HEK293 (cell line): ENCODE results near the gene SH3BP5.

Experiments
- BCL11B ChIP-seq: fragments of 450-650 bp; formaldehyde crosslinking; IDR thresholded peaks from 2 replicates; pipeline ENCODE4 v1.5.1; 2016; ENCODE audit warnings: low read depth, missing biosample characterization, missing genetic modification characterization
- EGR2 ChIP-seq: fragments of 450-650 bp; formaldehyde crosslinking; IDR thresholded peaks from 2 replicates; pipeline ENCODE4 v1.5.1; 2016; ENCODE audit warnings: low read depth, missing biosample characterization, missing genetic modification characterization
- GLIS2 ChIP-seq: fragments of 450-650 bp; formaldehyde crosslinking; IDR thresholded peaks from 2 replicates; pipeline ENCODE4 v1.5.1; 2016; ENCODE audit warnings: missing biosample characterization, missing genetic modification characterization
- KLF7 ChIP-seq: fragments of 450-650 bp; formaldehyde crosslinking; IDR thresholded peaks from 2 replicates; pipeline ENCODE4 v1.5.1; 2016; ENCODE audit warnings: missing biosample characterization, missing genetic modification characterization, borderline replicate concordance
- PRDM1 ChIP-seq: fragments of 450-650 bp; formaldehyde crosslinking; IDR thresholded peaks from 2 replicates; pipeline ENCODE4; 2016; ENCODE audit warnings: missing biosample characterization, missing genetic modification characterization
- SALL2 ChIP-seq: fragments of 450-650 bp; formaldehyde crosslinking; IDR thresholded peaks from 2 replicates; pipeline ENCODE4 v1.5.0; 2017; ENCODE audit warnings: missing biosample characterization, mild to moderate bottlenecking, missing genetic modification characterization, borderline replicate concordance
- SCRT1 ChIP-seq: fragments of 450-650 bp; formaldehyde crosslinking; IDR thresholded peaks from 2 replicates; pipeline ENCODE4 v1.5.1; 2016; ENCODE audit warnings: missing biosample characterization, missing genetic modification characterization, borderline replicate concordance
- SETDB1 ChIP-seq: IDR thresholded peaks from one replicate; pipeline ENCODE4 v1.6.1; 2017; ENCODE audit warnings: mild to moderate bottlenecking, low read length, moderate library complexity, mixed read lengths; ENCODE audit not compliant: insufficient read length
- ZBTB20 ChIP-seq: fragments of 450-650 bp; formaldehyde crosslinking; IDR thresholded peaks from 2 replicates; pipeline ENCODE4 v1.5.1; 2016; ENCODE audit warnings: missing biosample characterization, missing genetic modification characterization
- ZBTB7A ChIP-seq: fragments of 450-650 bp; formaldehyde crosslinking; IDR thresholded peaks from 2 replicates; pipeline ENCODE4 v1.5.1; 2016; ENCODE audit warnings: low read depth, missing biosample characterization, missing genetic modification characterization
- ZNF10 ChIP-seq: fragments of 450-650 bp; formaldehyde crosslinking; IDR thresholded peaks from 2 replicates; pipeline ENCODE4 v1.5.1; 2017; ENCODE audit warnings: missing biosample characterization, missing genetic modification characterization
- ZNF155 ChIP-seq: fragments of 450-650 bp; formaldehyde crosslinking; IDR thresholded peaks from 2 replicates; pipeline ENCODE4 v1.5.1; 2016; ENCODE audit warnings: missing biosample characterization, missing genetic modification characterization
- ZNF2 ChIP-seq: fragments of 450-650 bp; formaldehyde crosslinking; IDR thresholded peaks from 2 replicates; pipeline ENCODE4 v1.5.1; 2016; ENCODE audit warnings: missing biosample characterization, missing genetic modification characterization
- ZNF23 ChIP-seq: fragments of 450-650 bp; formaldehyde crosslinking; IDR thresholded peaks from 2 replicates; pipeline ENCODE4 v1.5.1; 2016; ENCODE audit warnings: missing biosample characterization, missing genetic modification characterization, borderline replicate concordance
- ZNF24 ChIP-seq: fragments of 450-650 bp; formaldehyde crosslinking; IDR thresholded peaks from 2 replicates; pipeline ENCODE4 v1.5.1; 2016; ENCODE audit warnings: missing biosample characterization, missing genetic modification characterization
- ZNF350 ChIP-seq: fragments of 450-650 bp; formaldehyde crosslinking; IDR thresholded peaks from 2 replicates; pipeline ENCODE4 v1.5.0; 2017; ENCODE audit warnings: missing biosample characterization, mild to moderate bottlenecking, missing genetic modification characterization
- ZNF521 ChIP-seq: fragments of 450-650 bp; formaldehyde crosslinking; IDR thresholded peaks from 2 replicates; pipeline ENCODE4 v1.5.1; 2017; ENCODE audit warnings: missing biosample characterization, mild to moderate bottlenecking, missing genetic modification characterization
- ZNF548 ChIP-seq: fragments of 450-650 bp; formaldehyde crosslinking; IDR thresholded peaks from 2 replicates; pipeline ENCODE4 v1.5.1; 2016; ENCODE audit warnings: missing biosample characterization, missing genetic modification characterization
- ZNF558 ChIP-seq: fragments of 450-650 bp; formaldehyde crosslinking; IDR thresholded peaks from 2 replicates; pipeline ENCODE4 v1.5.1; 2016; ENCODE audit warnings: missing biosample characterization, missing genetic modification characterization
- ZNF585B ChIP-seq: fragments of 450-650 bp; formaldehyde crosslinking; IDR thresholded peaks from 2 replicates; pipeline ENCODE4 v1.5.1; 2016; ENCODE audit warnings: missing biosample characterization, missing genetic modification characterization
- ZNF610 ChIP-seq: fragments of 450-650 bp; formaldehyde crosslinking; IDR thresholded peaks from 2 replicates; pipeline ENCODE4 v1.5.1; 2016; ENCODE audit warnings: missing biosample characterization, missing genetic modification characterization, borderline replicate concordance
- ZNF623 ChIP-seq: fragments of 450-650 bp; formaldehyde crosslinking; IDR thresholded peaks from 2 replicates; pipeline ENCODE4 v1.5.1; 2016; ENCODE audit warnings: missing biosample characterization, missing genetic modification characterization
- ZNF626 ChIP-seq: fragments of 450-650 bp; sonication (Bioruptor Pico); formaldehyde crosslinking; IDR thresholded peaks from 2 replicates; pipeline ENCODE4 v1.5.1; 2018; ENCODE audit warnings: missing biosample characterization, missing genetic modification characterization, inconsistent platforms
- ZNF677 ChIP-seq: fragments of 450-650 bp; IDR thresholded peaks from 2 replicates; pipeline ENCODE4 v1.5.0; 2018; ENCODE audit warnings: missing biosample characterization, mild to moderate bottlenecking, missing genetic modification characterization, moderate library complexity
- ZNF76 ChIP-seq: fragments of 450-650 bp; formaldehyde crosslinking; IDR thresholded peaks from 2 replicates; pipeline ENCODE4; 2016; ENCODE audit warnings: low read depth, missing biosample characterization, missing genetic modification characterization, borderline replicate concordance
- ZNF792 ChIP-seq: fragments of 450-650 bp; formaldehyde crosslinking; IDR thresholded peaks from 2 replicates; pipeline ENCODE4 v1.5.1; 2016; ENCODE audit warnings: missing biosample characterization, missing genetic modification characterization
- ZNF837 ChIP-seq: fragments of 450-650 bp; formaldehyde crosslinking; IDR thresholded peaks from 2 replicates; pipeline ENCODE4 v1.5.1; 2016; ENCODE audit warnings: missing biosample characterization, missing genetic modification characterization
- ZSCAN16 ChIP-seq: fragments of 450-650 bp; formaldehyde crosslinking; IDR thresholded peaks from 2 replicates; pipeline ENCODE4 v1.5.1; 2016; ENCODE audit warnings: missing biosample characterization, missing genetic modification characterization
- TF ChIP-seq, protein P1 (sequence below): fragments of 450-650 bp; formaldehyde crosslinking; IDR thresholded peaks from 2 replicates; pipeline ENCODE4 v1.5.1; 2016; ENCODE audit warnings: missing biosample characterization, missing genetic modification characterization
- TF ChIP-seq, protein P2 (sequence below): fragments of 450-650 bp; formaldehyde crosslinking; IDR thresholded peaks from 2 replicates; pipeline ENCODE4 v1.5.1; 2017; ENCODE audit warnings: missing biosample characterization, missing genetic modification characterization
- TF ChIP-seq, protein P3 (sequence below): fragments of 450-650 bp; formaldehyde crosslinking; IDR thresholded peaks from 2 replicates; pipeline ENCODE4 v1.5.1; 2017; ENCODE audit warnings: missing biosample characterization, missing genetic modification characterization
- TF ChIP-seq, protein P4 (sequence below): fragments of 450-650 bp; formaldehyde crosslinking; IDR thresholded peaks from 2 replicates; pipeline ENCODE4 v1.5.1; 2016; ENCODE audit warnings: missing biosample characterization, missing genetic modification characterization
- TF ChIP-seq, protein P5 (sequence below): fragments of 450-650 bp; formaldehyde crosslinking; IDR thresholded peaks from 2 replicates; pipeline ENCODE4 v1.5.1; 2016; ENCODE audit warnings: missing biosample characterization, missing genetic modification characterization

The SH3BP5 gene

DNA sequence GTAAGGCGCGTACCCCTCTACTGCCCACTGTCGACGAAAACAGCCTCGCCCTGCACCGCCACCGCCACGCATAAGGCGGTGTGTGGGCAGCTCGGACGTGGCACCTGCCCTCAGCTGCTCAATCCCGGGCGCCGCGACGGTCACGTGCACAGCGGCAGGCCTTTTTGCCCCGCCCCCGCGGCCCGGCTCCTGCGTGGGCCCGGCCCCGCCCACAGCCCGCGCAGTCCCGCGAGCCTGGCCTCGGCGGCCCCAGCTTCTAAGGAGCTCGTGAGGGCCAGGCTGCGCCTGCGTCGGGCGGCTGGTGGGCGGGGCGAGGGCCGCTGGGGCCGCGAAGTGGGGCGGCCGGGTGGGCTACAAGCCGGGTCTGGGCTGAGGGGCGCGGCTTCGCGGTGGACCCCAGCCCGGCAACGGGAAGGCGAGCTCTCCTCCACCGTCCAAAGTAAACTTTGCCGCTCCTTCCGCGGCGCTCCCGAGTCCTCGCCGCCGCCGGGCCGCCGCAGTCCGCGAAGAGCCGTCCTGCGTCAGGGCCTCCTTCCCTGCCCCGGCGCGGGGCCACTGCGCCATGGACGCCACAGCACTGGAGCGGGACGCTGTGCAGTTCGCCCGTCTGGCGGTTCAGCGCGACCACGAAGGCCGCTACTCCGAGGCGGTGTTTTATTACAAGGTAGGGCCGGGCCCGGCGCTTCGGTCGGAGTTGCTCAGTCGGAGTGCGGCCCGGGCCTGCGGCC lies 126.3 kb downstream of the SH3BP5 start, which contains the start of gene CAPN7 (continued):
- TF ChIP-seq ZBTB7A (tag by site-specific recombination): peak; percentile 94
- TF ChIP-seq SETDB1: no peak
- TF ChIP-seq ZNF521 (tag by site-specific recombination): no peak
- TF ChIP-seq ZNF24 (tag by site-specific recombination): no peak
- TF ChIP-seq ZNF610 (tag by site-specific recombination): 0 out of 2 replicates have a peak, but pooled peaks have one; percentile 32
- TF ChIP-seq GLIS2 (tag by site-specific recombination): peak; percentile 81; the same call in 1 of the 2 replicates
- TF ChIP-seq EGR2: peak; percentile 94
- TF ChIP-seq, protein P1, sequence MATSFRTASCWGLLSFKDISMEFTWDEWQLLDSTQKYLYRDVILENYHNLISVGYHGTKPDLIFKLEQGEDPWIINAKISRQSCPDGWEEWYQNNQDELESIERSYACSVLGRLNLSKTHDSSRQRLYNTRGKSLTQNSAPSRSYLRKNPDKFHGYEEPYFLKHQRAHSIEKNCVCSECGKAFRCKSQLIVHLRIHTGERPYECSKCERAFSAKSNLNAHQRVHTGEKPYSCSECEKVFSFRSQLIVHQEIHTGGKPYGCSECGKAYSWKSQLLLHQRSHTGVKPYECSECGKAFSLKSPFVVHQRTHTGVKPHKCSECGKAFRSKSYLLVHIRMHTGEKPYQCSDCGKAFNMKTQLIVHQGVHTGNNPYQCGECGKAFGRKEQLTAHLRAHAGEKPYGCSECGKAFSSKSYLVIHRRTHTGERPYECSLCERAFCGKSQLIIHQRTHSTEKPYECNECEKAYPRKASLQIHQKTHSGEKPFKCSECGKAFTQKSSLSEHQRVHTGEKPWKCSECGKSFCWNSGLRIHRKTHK: no peak
- peak; percentile 58 for TF ChIP-seq ZNF2 (tag by site-specific recombination)
- peak; percentile 77; the same call in 1 of the 2 replicates for TF ChIP-seq ZSCAN16 (tag by site-specific recombination)
- TF ChIP-seq ZNF10 (tag by site-specific recombination): peak; percentile 86
- no peak for TF ChIP-seq ZNF623 (tag by site-specific recombination)
- no peak for TF ChIP-seq ZNF837
- TF ChIP-seq ZNF23: no peak
- TF ChIP-seq, protein P2, sequence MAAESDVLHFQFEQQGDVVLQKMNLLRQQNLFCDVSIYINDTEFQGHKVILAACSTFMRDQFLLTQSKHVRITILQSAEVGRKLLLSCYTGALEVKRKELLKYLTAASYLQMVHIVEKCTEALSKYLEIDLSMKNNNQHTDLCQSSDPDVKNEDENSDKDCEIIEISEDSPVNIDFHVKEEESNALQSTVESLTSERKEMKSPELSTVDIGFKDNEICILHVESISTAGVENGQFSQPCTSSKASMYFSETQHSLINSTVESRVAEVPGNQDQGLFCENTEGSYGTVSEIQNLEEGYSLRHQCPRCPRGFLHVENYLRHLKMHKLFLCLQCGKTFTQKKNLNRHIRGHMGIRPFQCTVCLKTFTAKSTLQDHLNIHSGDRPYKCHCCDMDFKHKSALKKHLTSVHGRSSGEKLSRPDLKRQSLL (tag by site-specific recombination): no peak; the same call in 1 of the 2 replicates
- 0 out of 2 replicates have a peak, but pooled peaks have one; percentile 21 for TF ChIP-seq PRDM1 (tag by site-specific recombination)
- no peak for TF ChIP-seq SCRT1
- TF ChIP-seq, protein P3, sequence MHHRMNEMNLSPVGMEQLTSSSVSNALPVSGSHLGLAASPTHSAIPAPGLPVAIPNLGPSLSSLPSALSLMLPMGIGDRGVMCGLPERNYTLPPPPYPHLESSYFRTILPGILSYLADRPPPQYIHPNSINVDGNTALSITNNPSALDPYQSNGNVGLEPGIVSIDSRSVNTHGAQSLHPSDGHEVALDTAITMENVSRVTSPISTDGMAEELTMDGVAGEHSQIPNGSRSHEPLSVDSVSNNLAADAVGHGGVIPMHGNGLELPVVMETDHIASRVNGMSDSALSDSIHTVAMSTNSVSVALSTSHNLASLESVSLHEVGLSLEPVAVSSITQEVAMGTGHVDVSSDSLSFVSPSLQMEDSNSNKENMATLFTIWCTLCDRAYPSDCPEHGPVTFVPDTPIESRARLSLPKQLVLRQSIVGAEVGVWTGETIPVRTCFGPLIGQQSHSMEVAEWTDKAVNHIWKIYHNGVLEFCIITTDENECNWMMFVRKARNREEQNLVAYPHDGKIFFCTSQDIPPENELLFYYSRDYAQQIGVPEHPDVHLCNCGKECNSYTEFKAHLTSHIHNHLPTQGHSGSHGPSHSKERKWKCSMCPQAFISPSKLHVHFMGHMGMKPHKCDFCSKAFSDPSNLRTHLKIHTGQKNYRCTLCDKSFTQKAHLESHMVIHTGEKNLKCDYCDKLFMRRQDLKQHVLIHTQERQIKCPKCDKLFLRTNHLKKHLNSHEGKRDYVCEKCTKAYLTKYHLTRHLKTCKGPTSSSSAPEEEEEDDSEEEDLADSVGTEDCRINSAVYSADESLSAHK: no peak
- no peak; the same call in 1 of the 2 replicates for TF ChIP-seq BCL11B (tag by site-specific recombination)
- peak; percentile 100 for TF ChIP-seq ZBTB20 (tag by site-specific recombination)
- no peak for TF ChIP-seq SALL2 (tag by site-specific recombination)
- TF ChIP-seq ZNF792 (tag by site-specific recombination): 0 out of 2 replicates have a peak, but pooled peaks have one; percentile 54
- no peak for TF ChIP-seq ZNF155 (tag by site-specific recombination)
- no peak for TF ChIP-seq ZNF558 (tag by site-specific recombination)
- TF ChIP-seq ZNF626 (tag by site-specific recombination): no peak
- TF ChIP-seq ZNF677 (tag by site-specific recombination): no peak
- TF ChIP-seq, protein P4, sequence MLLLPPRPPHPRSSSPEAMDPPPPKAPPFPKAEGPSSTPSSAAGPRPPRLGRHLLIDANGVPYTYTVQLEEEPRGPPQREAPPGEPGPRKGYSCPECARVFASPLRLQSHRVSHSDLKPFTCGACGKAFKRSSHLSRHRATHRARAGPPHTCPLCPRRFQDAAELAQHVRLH (tag by site-specific recombination): no peak
- TF ChIP-seq ZNF585B (tag by site-specific recombination): no peak
- TF ChIP-seq ZNF548 (tag by site-specific recombination): no peak
- no peak for TF ChIP-seq ZNF350 (tag by site-specific recombination)
- TF ChIP-seq, protein P5, sequence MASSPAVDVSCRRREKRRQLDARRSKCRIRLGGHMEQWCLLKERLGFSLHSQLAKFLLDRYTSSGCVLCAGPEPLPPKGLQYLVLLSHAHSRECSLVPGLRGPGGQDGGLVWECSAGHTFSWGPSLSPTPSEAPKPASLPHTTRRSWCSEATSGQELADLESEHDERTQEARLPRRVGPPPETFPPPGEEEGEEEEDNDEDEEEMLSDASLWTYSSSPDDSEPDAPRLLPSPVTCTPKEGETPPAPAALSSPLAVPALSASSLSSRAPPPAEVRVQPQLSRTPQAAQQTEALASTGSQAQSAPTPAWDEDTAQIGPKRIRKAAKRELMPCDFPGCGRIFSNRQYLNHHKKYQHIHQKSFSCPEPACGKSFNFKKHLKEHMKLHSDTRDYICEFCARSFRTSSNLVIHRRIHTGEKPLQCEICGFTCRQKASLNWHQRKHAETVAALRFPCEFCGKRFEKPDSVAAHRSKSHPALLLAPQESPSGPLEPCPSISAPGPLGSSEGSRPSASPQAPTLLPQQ: peak; percentile 90
- TF ChIP-seq KLF7 (tag by site-specific recombination): no peak
- TF ChIP-seq ZNF76 (tag by site-specific recombination): peak; percentile 58
